Psoas muscle (tissue), 8 donors: ENCODE results near the gene NMT1. TPM values are rescaled to one million over a fixed set of nuclear protein-coding genes. Genes with fewer than 3 reads are reported as not detected.

Experiments
- ATAC-seq, 4 donors: fragments of 200-7000 bp; cut with Tn5 transposase; one replicate each; pipeline ENCODE4 v1.9.1; 2020; ENCODE audit warnings: moderate library complexity in 3 of 4, mild to moderate bottlenecking in 2 of 4
- DNase-seq, 2 donors: peaks; one replicate each; pipeline ENCODE4 v3.0.0-alpha.2; 2020
- H3K27ac ChIP-seq: fragments of 200-600 bp; one replicate; pipeline ENCODE4 v1.8.0; 2022
- H3K27me3 ChIP-seq, 3 donors: fragments of 200-600 bp in 1 of 3; one replicate each; pipeline versions ENCODE4 v1.6.1 to v1.8.0; 2013 to 2022; ENCODE audit warnings: low read length in 2 of 3, mild to moderate bottlenecking in 2 of 3, moderate library complexity in 1 of 3; ENCODE audit not compliant: insufficient read depth in 3 of 3
- H3K36me3 ChIP-seq, 2 donors: fragments of 200-600 bp in 1 of 2; one replicate each; pipeline versions ENCODE4 v1.6.1 to v1.8.0; 2013 to 2022; ENCODE audit warnings: low read depth in 1 of 2, mild to moderate bottlenecking in 1 of 2, moderate library complexity in 1 of 2; ENCODE audit not compliant: insufficient read depth in 1 of 2
- H3K4me1 ChIP-seq: fragments of 200-600 bp; one replicate; pipeline ENCODE4 v1.8.0; 2022
- H3K4me3 ChIP-seq: fragments of 200-600 bp; one replicate; pipeline ENCODE4 v1.8.0; 2022; ENCODE audit warnings: mild to moderate bottlenecking
- H3K9me3 ChIP-seq: fragments of 200-600 bp; one replicate; pipeline ENCODE4 v1.8.0; 2022
- CTCF ChIP-seq: fragments of 200-600 bp; IDR thresholded peaks from one replicate; pipeline ENCODE4 v1.8.0; 2022; ENCODE audit warnings: antibody characterized with exemption
- WGBS, 3 donors: extraction: QIAGEN DNeasy Blood & Tissue Kit; methylation state at CpG; one replicate each; pipeline versions ENCODE4 v1.1.6 to v1.1.7; 2013; 5-methylcytosine and 5-hydroxymethylcytosine counted together
- intact Hi-C, 2 donors: fragments of 100-400 bp; cut with DNase I; formaldehyde crosslinking; loops; one replicate each; pipeline versions ENCODE4 v1.11.0 to v1.14.2; 2022
- polyA plus RNA-seq, 3 donors: library from polyadenylated mRNA; stranded (reverse); fragments of 200-250 nt; gene quantifications; one replicate each; pipeline ENCODE4 v1.2.3, GENCODE V29; 2013
- total RNA-seq, 4 donors: library from RNA; stranded (reverse); fragmentation: NEBNext Ultra II Directional in 2 of 4; extraction: Animal tissue kit (Norgen Biotek cat#: 25700) in 2 of 4; gene quantifications; one replicate each; pipeline versions ENCODE4 v1.2.1 to v1.2.4, GENCODE V29; 2021 to 2023
- donor health status: healthy with polysubstance abuse.
- donor health status: DM: no; HTN: no; CAD: no; lungs with moderate emphysema.
- donor health status: Bipolar disorder and iron deficiency.
- donor health status: healthy.
- donor health status: DM: yes; HTN: yes; CAD: no.
- donor health status: DM: no; HTN: no; CAD: no.
- donor health status: DM: no; HTN: no; CAD: no.
- donor health status: DM: yes; HTN: yes; CAD: no.

The NMT1 gene
- total and polyA plus RNA-seq, 7 donors, result 58.0 to 164 (median 79.7) TPM

- ATAC-seq (no peak), DNase-seq (no peak)
- Histone ChIP-seq H3K36me3 (peaks cover 0 to 63% of the 10 kb centered on the region in 2 donors), H3K27ac (no peak overlapping the region), H3K4me1 (no peaks in the 10 kb centered on the region), H3K27me3 (no peaks in the 10 kb centered on the region), H3K9me3 (no peaks in the 10 kb centered on the region), H3K4me3 (no peak overlapping the region)
- 84 to 92% (median 91%) methylated on average over 17 of the region's 17 CpGs for WGBS, 3 donors
- TF ChIP-seq CTCF, result no peak
- intact Hi-C loops, result no loop called here
Measured at GRCh38 chr17:45029758-45030423, 31.2 kb upstream of the NMT1 start.

GRCh38 chr17:45030733-45031132 lies 30.4 kb upstream of the NMT1 start:
- H3K27me3 ChIP-seq, result no peaks in the 10 kb centered on the region
- H3K9me3 ChIP-seq, result no peaks in the 10 kb centered on the region
- no peaks in the 10 kb centered on the region for H3K4me1 ChIP-seq
- no peak overlapping the region for H3K27ac ChIP-seq
- no peak for TF ChIP-seq CTCF
- H3K36me3 ChIP-seq, result peaks cover 0 to 63% of the 10 kb centered on the region in 2 donors
- WGBS, 3 donors, result 76 to 86% (median 83%) methylated on average over 6 of the region's 6 CpGs
- no peak overlapping the region for H3K4me3 ChIP-seq
- ATAC-seq (no peak), DNase-seq (no peak)
- intact Hi-C loops, result no loop called here

- no peaks in the 10 kb centered on the region for H3K4me1 ChIP-seq
- no peak for ATAC-seq
Measured at GRCh38 chr17:45031231-45032173, 29.6 kb upstream of the NMT1 start.

GRCh38 chr17:45032174-45032541 lies 29.0 kb upstream of the NMT1 start:
- Histone ChIP-seq H3K4me1 (no peaks in the 10 kb centered on the region), H3K27me3 (no peaks in the 10 kb centered on the region), H3K4me3 (no peak overlapping the region), H3K36me3 (peaks cover 0 to 55% of the 10 kb centered on the region in 2 donors), H3K9me3 (no peaks in the 10 kb centered on the region), H3K27ac (no peak overlapping the region)
- no peak for TF ChIP-seq CTCF
- DNase-seq (no peak), ATAC-seq (no peak)
- intact Hi-C loops, result no loop called here
- WGBS, 3 donors, result 85 to 92% (median 88%) methylated on average over 9 of the region's 9 CpGs

More at GRCh38 chr17:45031231-45032173, 29.6 kb upstream of the NMT1 start:
- Histone ChIP-seq H3K27ac (no peak overlapping the region), H3K4me3 (no peak overlapping the region), H3K9me3 (no peaks in the 10 kb centered on the region), H3K36me3 (peaks cover 0 to 62% of the 10 kb centered on the region in 2 donors), H3K27me3 (no peaks in the 10 kb centered on the region)
- TF ChIP-seq CTCF, result no peak
- intact Hi-C loops, result no loop called here
- 73 to 79% (median 76%) methylated on average over 14 of the region's 14 CpGs for WGBS, 3 donors
- no peak for DNase-seq
